HEK293T (cell line): ENCODE measurements around the gene STK4.

Source experiments
- CTCF ChIA-PET: fragments of 350-600 bp; formaldehyde crosslinking; extraction: SDS; loops from one replicate; lab custom pipeline; 2021; ENCODE audit warnings: antibody characterized with exemption, inconsistent platforms; lab: Yijun Ruan, JAX
- POLR2A ChIA-PET: fragments of 350-600 bp; formaldehyde crosslinking; extraction: SDS; loops from one replicate; lab custom pipeline; 2020; ENCODE audit warnings: antibody characterized with exemption, inconsistent platforms; lab: Yijun Ruan, JAX
- DNase-seq: peaks from one replicate; pipeline ENCODE4 v3.0.0; 2012; ENCODE audit warnings: mixed read lengths; ENCODE audit errors: extremely low spot score
- ARNT ChIP-seq: fragments of 450-650 bp; IDR thresholded peaks from 2 replicates; pipeline ENCODE4 v1.6.1; 2017; ENCODE audit warnings: mild to moderate bottlenecking
- CTBP1 ChIP-seq: fragments of 450-650 bp; IDR thresholded peaks from 2 replicates; pipeline ENCODE4 v1.6.1; 2016; ENCODE audit warnings: borderline replicate concordance
- ELF4 ChIP-seq: fragments of 450-650 bp; IDR thresholded peaks from 2 replicates; pipeline ENCODE4 v1.6.1; 2017; ENCODE audit warnings: antibody characterized with exemption
- FOXA1 ChIP-seq: fragments of 450-650 bp; IDR thresholded peaks from 2 replicates; pipeline ENCODE4 v1.6.1; 2016; ENCODE audit warnings: mild to moderate bottlenecking
- FOXK2 ChIP-seq: fragments of 450-650 bp; IDR thresholded peaks from 2 replicates; pipeline ENCODE4 v1.6.1; 2016; ENCODE audit warnings: mild to moderate bottlenecking
- FOXM1 ChIP-seq: fragments of 450-650 bp; IDR thresholded peaks from 2 replicates; pipeline ENCODE4 v1.6.1; 2017; ENCODE audit warnings: mild to moderate bottlenecking, borderline replicate concordance
- HDGF ChIP-seq: fragments of 450-650 bp; IDR thresholded peaks from 2 replicates; pipeline ENCODE4 v1.6.1; 2017; ENCODE audit warnings: antibody characterized with exemption, borderline replicate concordance
- L3MBTL2 ChIP-seq: fragments of 450-650 bp; conservative IDR thresholded peaks from 2 replicates; pipeline ENCODE4 v1.6.1; 2016; ENCODE audit warnings: mild to moderate bottlenecking
- LEF1 ChIP-seq: fragments of 450-650 bp; IDR thresholded peaks from 2 replicates; pipeline ENCODE4 v1.6.1; 2017; ENCODE audit warnings: mild to moderate bottlenecking, borderline replicate concordance
- NFRKB ChIP-seq: fragments of 450-650 bp; IDR thresholded peaks from 2 replicates; pipeline ENCODE4 v1.6.1; 2016; ENCODE audit warnings: mild to moderate bottlenecking, moderate library complexity
- SP1 ChIP-seq: fragments of 450-650 bp; IDR thresholded peaks from 2 replicates; pipeline ENCODE4 v1.6.1; 2017
- SUZ12 ChIP-seq: fragments of 450-650 bp; IDR thresholded peaks from 2 replicates; pipeline ENCODE4 v1.6.1; 2016; ENCODE audit warnings: mild to moderate bottlenecking
- TARDBP ChIP-seq: fragments of 450-650 bp; IDR thresholded peaks from 2 replicates; pipeline ENCODE4 v1.6.1; 2016
- ZNF384 ChIP-seq: fragments of 450-650 bp; IDR thresholded peaks from 2 replicates; pipeline ENCODE4 v1.6.1; 2016
- TF ChIP-seq, protein P1 (sequence below): fragments of 450-650 bp; IDR thresholded peaks from 2 replicates; pipeline ENCODE4 v1.6.1; 2016

Gene STK4

DNA sequence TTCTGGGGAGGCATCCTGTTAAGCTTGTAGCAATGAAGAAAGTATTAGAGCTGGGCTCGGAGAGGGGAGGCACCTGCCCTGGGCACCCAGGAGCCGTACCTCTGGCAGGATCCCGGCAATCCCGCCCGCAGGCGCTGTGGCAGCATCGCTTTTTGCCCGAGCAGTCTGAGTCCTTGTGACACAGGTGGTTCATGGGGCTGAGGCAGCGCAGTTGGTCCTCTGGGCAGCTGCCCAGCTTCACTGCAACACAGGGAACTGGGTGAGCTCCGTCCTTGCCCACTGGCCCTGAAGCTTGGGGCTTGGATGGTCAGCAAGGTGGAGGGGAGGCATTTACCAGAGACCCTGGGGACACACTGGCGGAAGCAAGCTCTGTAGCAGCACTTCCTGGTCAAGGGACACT lies 144.0 kb downstream of the STK4 start:
- ChIA-PET POLR2A (interaction anchor here (1.1 kb wide), 1 partner anchor 9 kb away, joined by 3 read pairs; the partner anchor contains the start of gene KCNS1), CTCF (interaction anchor here (1.4 to 1.5 kb wide), 2 partner anchors 14 to 180 kb away, joined by 5 read pairs; no protein-coding TSS in a partner anchor)
- no peak for TF ChIP-seq FOXM1
- TF ChIP-seq LEF1: no peak
- TF ChIP-seq ZNF384: no peak
- no peak for TF ChIP-seq TARDBP
- TF ChIP-seq CTBP1: no peak
- TF ChIP-seq, protein P1, sequence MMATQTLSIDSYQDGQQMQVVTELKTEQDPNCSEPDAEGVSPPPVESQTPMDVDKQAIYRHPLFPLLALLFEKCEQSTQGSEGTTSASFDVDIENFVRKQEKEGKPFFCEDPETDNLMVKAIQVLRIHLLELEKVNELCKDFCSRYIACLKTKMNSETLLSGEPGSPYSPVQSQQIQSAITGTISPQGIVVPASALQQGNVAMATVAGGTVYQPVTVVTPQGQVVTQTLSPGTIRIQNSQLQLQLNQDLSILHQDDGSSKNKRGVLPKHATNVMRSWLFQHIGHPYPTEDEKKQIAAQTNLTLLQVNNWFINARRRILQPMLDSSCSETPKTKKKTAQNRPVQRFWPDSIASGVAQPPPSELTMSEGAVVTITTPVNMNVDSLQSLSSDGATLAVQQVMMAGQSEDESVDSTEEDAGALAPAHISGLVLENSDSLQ: no peak
- no peak for TF ChIP-seq FOXK2
- TF ChIP-seq SP1: no peak
- no peak for TF ChIP-seq SUZ12
- no peak for TF ChIP-seq NFRKB
- no peak for DNase-seq

- POLR2A ChIA-PET: no interaction called here
- CTCF ChIA-PET: interaction anchor here (0.8 to 3.0 kb wide), 6 partner anchors 9 to 67 kb away, joined by 3 to 24 read pairs (median 7); no protein-coding TSS in a partner anchor
Observed at GRCh38 chr20:45111285-45111684, 145.0 kb downstream of the STK4 start.

DNA sequence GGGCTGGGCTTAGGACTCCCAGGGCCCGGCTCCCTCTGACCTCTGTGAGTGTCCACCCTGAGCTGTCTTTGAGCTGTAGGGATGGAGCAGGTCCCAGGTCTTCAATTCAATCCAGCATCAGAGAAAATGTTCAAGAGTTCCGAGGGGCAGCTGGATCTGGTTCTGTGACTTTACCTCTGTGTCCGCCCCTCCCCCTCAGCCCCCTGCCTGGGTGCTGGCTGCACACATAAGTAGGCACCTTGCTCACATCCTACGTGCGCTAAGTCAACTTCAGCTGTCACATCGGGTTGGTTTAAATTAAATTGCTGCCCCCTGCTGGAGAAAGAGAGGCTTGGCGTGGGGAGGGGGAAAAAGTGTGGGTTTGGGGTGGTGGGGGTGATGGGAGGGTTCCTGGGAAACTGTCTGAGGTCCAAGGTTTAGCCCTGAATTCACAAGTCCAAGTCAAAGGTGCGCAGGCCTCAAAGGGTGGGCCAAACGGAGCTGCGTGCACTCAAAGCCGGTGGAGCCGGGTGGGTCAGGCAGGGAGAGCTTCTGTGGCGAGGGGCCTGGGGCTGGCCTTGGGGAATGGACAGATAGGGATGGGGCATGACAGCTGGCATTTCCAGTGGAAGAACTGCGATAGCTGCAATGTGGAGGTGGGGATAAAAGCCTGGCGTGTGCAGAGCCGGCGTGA lies 145.6 kb downstream of the STK4 start:
- CTCF ChIA-PET: interaction anchor here (0.6 to 3.0 kb wide), 9 partner anchors 9 to 224 kb away, joined by 3 to 24 read pairs (median 3); no protein-coding TSS in a partner anchor
- DNase-seq: peak; percentile 45
- TF ChIP-seq SP1: no peak
- no peak for TF ChIP-seq FOXK2
- no peak for TF ChIP-seq FOXM1
- no peak for TF ChIP-seq LEF1
- no peak for TF ChIP-seq ELF4
- no peak for TF ChIP-seq FOXA1
- no peak for TF ChIP-seq CTBP1
- TF ChIP-seq ARNT: no peak
- TF ChIP-seq NFRKB: no peak
- POLR2A ChIA-PET: no interaction called here

More at GRCh38 chr20:45111285-45111684, 145.0 kb downstream of the STK4 start:
- no peak for DNase-seq
- no peak for TF ChIP-seq CTBP1
- TF ChIP-seq FOXK2: no peak

GRCh38 chr20:45112754-45113153 lies 146.4 kb downstream of the STK4 start:
- ChIA-PET POLR2A (no interaction called here), CTCF (interaction anchor here (0.6 to 3.0 kb wide), 9 partner anchors 8 to 660 kb away, joined by 3 to 24 read pairs (median 3); no protein-coding TSS in a partner anchor)
- TF ChIP-seq, protein P1: no peak
- TF ChIP-seq NFRKB: no peak
- no peak for TF ChIP-seq FOXK2
- TF ChIP-seq FOXA1: no peak
- TF ChIP-seq ARNT: no peak
- no peak for TF ChIP-seq SP1
- TF ChIP-seq L3MBTL2: no peak
- no peak for TF ChIP-seq LEF1
- TF ChIP-seq SUZ12: no peak
- DNase-seq: no peak

- DNase-seq: no peak
- TF ChIP-seq SP1: no peak
- no peak for TF ChIP-seq FOXM1
- TF ChIP-seq ZNF384: no peak
- TF ChIP-seq FOXK2: no peak
- no peak for TF ChIP-seq ELF4
- POLR2A ChIA-PET: no interaction called here
- CTCF ChIA-PET: no interaction called here
Observed at GRCh38 chr20:45113865-45114264, 147.6 kb downstream of the STK4 start.

GRCh38 chr20:45114465-45115385 lies 148.4 kb downstream of the STK4 start, which contains the start of gene WFDC5:
TSS of gene WFDC5 (minus strand) at chr20:45115174. CDS start at chr20:45115083, 91 bp downstream.
- POLR2A ChIA-PET: no interaction called here
- CTCF ChIA-PET: interaction anchor here (1.0 kb wide), 1 partner anchor 25 kb away, joined by 3 read pairs; no protein-coding TSS in a partner anchor

DNA sequence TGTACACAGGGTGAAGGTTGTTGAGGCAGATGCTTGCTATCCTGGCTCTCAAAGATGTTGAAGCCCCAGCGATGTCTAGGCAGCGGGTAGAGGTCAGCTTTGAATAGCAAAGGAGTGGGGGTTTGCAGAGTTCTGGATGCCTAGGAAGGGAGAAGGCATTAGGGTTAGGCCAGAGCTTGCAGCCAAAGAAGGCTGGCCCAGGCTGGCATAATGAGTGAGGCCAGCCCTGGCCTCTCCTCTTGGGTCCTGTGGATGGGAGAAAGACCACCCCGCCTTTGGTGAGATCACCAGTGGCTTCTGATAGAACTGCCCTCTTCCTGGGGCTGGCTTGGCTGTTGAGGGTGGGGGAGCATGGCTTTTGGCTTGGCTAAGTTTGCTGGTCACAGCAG lies 149.1 kb downstream of the STK4 start:
- POLR2A ChIA-PET: no interaction called here
- CTCF ChIA-PET: interaction anchor here (1.0 kb wide), 1 partner anchor 24 kb away, joined by 3 read pairs; no protein-coding TSS in a partner anchor
- TF ChIP-seq NFRKB: no peak
- TF ChIP-seq ELF4: no peak
- no peak for TF ChIP-seq FOXA1
- no peak for TF ChIP-seq FOXM1
- TF ChIP-seq CTBP1: no peak
- TF ChIP-seq ZNF384: no peak
- no peak for DNase-seq

More at GRCh38 chr20:45114465-45115385, 148.4 kb downstream of the STK4 start, which contains the start of gene WFDC5:
- DNase-seq: no peak
- no peak for TF ChIP-seq HDGF
- TF ChIP-seq L3MBTL2: no peak
- no peak for TF ChIP-seq ELF4
- TF ChIP-seq FOXK2: no peak
